Kidney (tissue), 14 donors: ENCODE data around the gene SLC18A3. TPM values are rescaled to one million over a fixed set of nuclear protein-coding genes. Genes with fewer than 3 reads are reported as not detected.

Experiments
- DNase-seq, 5 donors: peaks; one replicate each; pipeline ENCODE4 v3.0.0-alpha.2; 2013 to 2020
- FAIRE-seq: peaks from 2 replicates; lab custom pipeline; 2012; peaks lifted over from hg19 to GRCh38; lab: Jason Lieb, UNC
- H3K27ac ChIP-seq, 2 donors: one replicate each; pipeline ENCODE4 v1.7.0; 2013; ENCODE audit warnings: low read depth in 2 of 2, low read length in 2 of 2, inconsistent platforms in 1 of 2
- H3K27me3 ChIP-seq: one replicate; pipeline ENCODE4 v1.7.1; 2013; ENCODE audit warnings: low read length, inconsistent platforms; ENCODE audit not compliant: control insufficient read depth, insufficient read depth
- H3K36me3 ChIP-seq, 3 donors: one replicate each; pipeline versions ENCODE4 v1.7.0 to v1.7.1; 2013; ENCODE audit warnings: low read length in 3 of 3, control low read depth in 1 of 3, inconsistent platforms in 1 of 3; ENCODE audit not compliant: insufficient read depth in 3 of 3, control insufficient read depth in 2 of 3
- H3K4me1 ChIP-seq, 3 donors: one replicate each; pipeline versions ENCODE4 v1.7.0 to v1.7.1; 2013; ENCODE audit warnings: low read length in 3 of 3, inconsistent platforms in 1 of 3, low read depth in 1 of 3; ENCODE audit not compliant: control insufficient read depth in 2 of 3, insufficient read depth in 2 of 3
- H3K4me3 ChIP-seq, 3 donors: one replicate each; pipeline versions ENCODE4 v1.7.0 to v1.8.1; 2013; ENCODE audit warnings: low read length in 3 of 3, control low read depth in 1 of 3, inconsistent platforms in 1 of 3
- H3K9ac ChIP-seq, 3 donors: one replicate each; pipeline versions ENCODE4 v1.7.0 to v1.7.1; 2013; ENCODE audit warnings: low read length in 3 of 3, control low read depth in 1 of 3, inconsistent platforms in 1 of 3
- H3K9me3 ChIP-seq, 3 donors: one replicate each; pipeline versions ENCODE4 v1.7.0 to v1.7.1; 2013; ENCODE audit warnings: low read length in 3 of 3, control low read depth in 1 of 3, inconsistent platforms in 1 of 3; ENCODE audit not compliant: control insufficient read depth in 2 of 3, insufficient read depth in 1 of 3
- intact Hi-C: fragments of 100-400 bp; cut with DNase I; formaldehyde crosslinking; loops from one replicate; pipeline ENCODE4 v1.11.1; 2022
- polyA plus RNA-seq: library from polyadenylated mRNA; stranded (reverse); fragments of 350-450 nt; fragmentation: Illumina TruSeq; extraction: RNeasy Lipid Tissue Mini Kit (QIAGEN cat#74804); gene quantifications from one replicate; pipeline ENCODE4 v1.2.3, GENCODE V29; 2014; ENCODE audit warnings: low read depth, low replicate concordance; ENCODE audit not compliant: insufficient read depth
- total RNA-seq: library from RNA; stranded (reverse); fragmentation: NEBNext Ultra II Directional; extraction: Animal tissue kit (Norgen Biotek cat#: 25700); gene quantifications from one replicate; pipeline ENCODE4 v1.2.1, GENCODE V29; 2021
- TF ChIP-seq, protein P1 (sequence below): IDR thresholded peaks from 3 replicates; pipeline ENCODE4 v1.5.1; 2012; ENCODE audit warnings: mild to moderate bottlenecking, moderate library complexity, borderline replicate concordance; ENCODE audit not compliant: insufficient read depth; ENCODE audit errors: extremely low read depth
- donor health status: control.
- donor health status: control.
- donor health status: control.
- donor health status: control.
- donor health status: control.
- donor health status: DM: yes; HTN: yes; CAD: no.
- donor health status: Normal renal cell carcinoma (clear cell type).

SLC18A3 gene
- total and polyA plus RNA-seq, 2 donors from 2014 or later: not detected

DNA sequence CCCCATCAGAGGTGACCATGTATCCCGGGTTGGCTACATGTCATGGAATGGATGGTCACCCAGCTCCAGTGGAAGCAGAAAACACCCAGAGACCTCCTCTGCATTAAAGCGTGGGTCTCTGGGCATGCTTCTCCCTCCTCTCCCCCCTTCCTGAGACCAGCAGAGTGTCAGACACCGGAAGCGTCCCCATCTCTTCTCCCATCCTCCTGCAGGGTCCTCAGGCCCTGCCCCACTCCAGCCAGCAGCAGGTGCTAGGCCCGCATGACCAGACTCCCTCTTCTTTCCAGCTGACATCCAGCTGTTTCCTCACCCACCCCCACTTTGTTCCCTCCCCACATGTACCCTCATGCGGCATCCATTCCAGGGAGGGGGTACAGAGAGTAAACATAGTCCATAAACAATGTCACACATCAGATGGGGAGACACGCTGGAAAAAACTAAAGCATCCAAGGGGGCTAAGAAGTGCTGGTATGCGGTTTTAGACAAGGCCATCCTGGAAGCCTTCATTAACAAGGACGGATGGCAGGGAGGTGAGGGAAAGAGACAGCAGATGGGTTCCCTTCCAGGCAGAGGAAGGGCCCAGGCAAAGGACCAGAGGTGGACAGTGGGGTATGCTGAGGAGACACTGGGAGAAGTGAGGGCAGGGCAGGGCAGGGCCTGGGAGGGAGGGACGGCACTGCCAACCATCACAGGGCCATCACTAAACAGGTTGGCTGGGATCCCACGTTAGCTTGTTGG lies 12.5 kb upstream of the SLC18A3 start:
- Histone ChIP-seq H3K36me3 (no peaks in the 10 kb centered on the region), H3K9me3 (no peaks in the 10 kb centered on the region), H3K27me3 (no peaks in the 10 kb centered on the region), H3K4me3 (no peak overlapping the region), H3K27ac (no peak overlapping the region), H3K4me1 (no peaks in the 10 kb centered on the region), H3K9ac (no peak overlapping the region)
- DNase-seq (no peak), FAIRE-seq (no peak)
- TF ChIP-seq, protein P1, sequence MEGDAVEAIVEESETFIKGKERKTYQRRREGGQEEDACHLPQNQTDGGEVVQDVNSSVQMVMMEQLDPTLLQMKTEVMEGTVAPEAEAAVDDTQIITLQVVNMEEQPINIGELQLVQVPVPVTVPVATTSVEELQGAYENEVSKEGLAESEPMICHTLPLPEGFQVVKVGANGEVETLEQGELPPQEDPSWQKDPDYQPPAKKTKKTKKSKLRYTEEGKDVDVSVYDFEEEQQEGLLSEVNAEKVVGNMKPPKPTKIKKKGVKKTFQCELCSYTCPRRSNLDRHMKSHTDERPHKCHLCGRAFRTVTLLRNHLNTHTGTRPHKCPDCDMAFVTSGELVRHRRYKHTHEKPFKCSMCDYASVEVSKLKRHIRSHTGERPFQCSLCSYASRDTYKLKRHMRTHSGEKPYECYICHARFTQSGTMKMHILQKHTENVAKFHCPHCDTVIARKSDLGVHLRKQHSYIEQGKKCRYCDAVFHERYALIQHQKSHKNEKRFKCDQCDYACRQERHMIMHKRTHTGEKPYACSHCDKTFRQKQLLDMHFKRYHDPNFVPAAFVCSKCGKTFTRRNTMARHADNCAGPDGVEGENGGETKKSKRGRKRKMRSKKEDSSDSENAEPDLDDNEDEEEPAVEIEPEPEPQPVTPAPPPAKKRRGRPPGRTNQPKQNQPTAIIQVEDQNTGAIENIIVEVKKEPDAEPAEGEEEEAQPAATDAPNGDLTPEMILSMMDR: no peak
- intact Hi-C loops: no loop called here

DNA sequence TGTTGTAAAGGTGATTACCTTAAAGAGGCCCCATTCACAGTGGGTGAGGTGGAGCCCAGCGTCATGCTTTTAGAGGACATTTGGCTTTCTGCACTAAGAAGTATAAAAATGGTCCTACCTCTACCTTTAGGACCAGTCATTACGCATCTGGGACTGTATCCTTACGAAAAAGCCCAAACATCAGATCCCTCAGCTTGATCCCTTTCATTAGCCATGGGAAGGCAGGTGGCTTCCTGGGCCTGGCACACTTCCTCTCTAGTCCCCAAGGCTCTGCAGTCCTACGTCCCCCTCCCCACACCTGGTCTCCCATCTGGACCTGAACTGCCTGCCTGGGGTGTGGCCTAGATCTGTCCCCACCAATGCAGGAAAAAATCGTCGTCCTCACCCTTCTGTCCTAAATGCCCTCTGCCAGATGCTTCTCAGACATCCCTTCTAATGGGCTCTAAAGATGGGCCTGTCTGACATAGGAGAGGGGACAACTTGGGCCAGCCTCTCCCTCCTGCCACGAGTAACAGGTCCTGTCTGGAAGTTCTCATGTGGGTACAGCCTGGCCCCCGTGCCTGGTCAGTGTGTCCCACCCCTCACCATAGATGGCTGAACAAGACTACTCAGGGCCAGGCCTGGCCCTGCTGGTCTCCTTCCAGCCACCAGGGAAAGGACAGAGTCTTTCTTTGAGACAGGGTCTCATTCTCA lies 11.8 kb upstream of the SLC18A3 start:
- Histone ChIP-seq H3K4me1 (no peaks in the 10 kb centered on the region), H3K9ac (no peak overlapping the region), H3K36me3 (no peaks in the 10 kb centered on the region), H3K27me3 (no peaks in the 10 kb centered on the region), H3K27ac (no peak overlapping the region), H3K9me3 (no peaks in the 10 kb centered on the region), H3K4me3 (no peak overlapping the region)
- DNase-seq: no peak
- no peak for FAIRE-seq
- intact Hi-C loops: no loop called here
- TF ChIP-seq, protein P1: no peak

DNA sequence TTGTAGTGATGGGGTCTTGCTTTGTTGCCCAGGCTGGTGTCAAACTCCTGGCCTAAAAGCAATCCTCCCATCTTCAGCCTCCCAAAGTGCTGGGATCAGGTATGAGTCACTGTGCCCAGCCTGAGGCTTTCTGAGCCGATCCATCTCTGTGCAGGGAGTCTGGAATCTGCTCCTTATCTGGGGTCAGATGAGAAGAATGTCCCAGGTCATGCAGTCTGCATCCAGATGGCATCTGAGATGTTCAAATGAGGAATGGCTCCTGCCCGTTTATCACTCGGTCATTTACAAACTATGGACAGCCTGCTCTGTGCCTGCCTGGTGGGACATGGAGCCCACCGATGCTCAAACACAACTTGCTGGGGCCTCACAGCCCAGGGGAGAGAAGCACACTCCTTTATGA lies 11.1 kb upstream of the SLC18A3 start:
- peak in 1 of 5 donors; percentile 3 for DNase-seq
- no peaks in the 10 kb centered on the region for H3K27me3 ChIP-seq
- TF ChIP-seq, protein P1: no peak
- intact Hi-C loops: no loop called here
- no peaks in the 10 kb centered on the region for H3K4me1 ChIP-seq
- H3K9me3 ChIP-seq: no peaks in the 10 kb centered on the region
- FAIRE-seq: no peak
- H3K27ac ChIP-seq: no peak overlapping the region
- H3K9ac ChIP-seq: no peak overlapping the region
- H3K4me3 ChIP-seq: no peak overlapping the region
- no peaks in the 10 kb centered on the region for H3K36me3 ChIP-seq
